DND-41 (cell line): ENCODE data around the gene GJD2.

ENCODE experiments used
- ATAC-seq: fragments of 200-7000 bp; cut with Tn5 transposase; 3 replicates; pipeline ENCODE4 v1.9.1; 2021; ENCODE audit warnings: low read depth; ENCODE audit not compliant: insufficient read depth
- DNase-seq: peaks from one replicate; pipeline ENCODE4 v3.0.0-alpha.2; 2020
- H2AFZ ChIP-seq: 2 replicates; pipeline ENCODE4 v1.6.0; 2012; ENCODE audit warnings: low read depth, low read length
- H3K27ac ChIP-seq: 2 replicates; pipeline ENCODE4 v1.5.1; 2012; ENCODE audit warnings: low read length, inconsistent platforms
- H3K27me3 ChIP-seq: fragments of 200-600 bp; sonication (generic); 2 replicates; pipeline ENCODE4 v1.6.0; 2012; ENCODE audit warnings: low read length, mild to moderate bottlenecking, inconsistent platforms; ENCODE audit not compliant: insufficient read depth, poor library complexity
- H3K36me3 ChIP-seq: 2 replicates; pipeline ENCODE4 v1.5.1; 2012; ENCODE audit warnings: low read length, inconsistent platforms; ENCODE audit not compliant: insufficient read depth
- H3K4me1 ChIP-seq: 2 replicates; pipeline ENCODE4 v1.5.1; 2012; ENCODE audit warnings: mild to moderate bottlenecking, low read length; ENCODE audit not compliant: insufficient read depth
- H3K4me2 ChIP-seq: 2 replicates; pipeline ENCODE4 v1.6.0; 2012; ENCODE audit warnings: mild to moderate bottlenecking, moderate library complexity, low read length, inconsistent platforms; ENCODE audit not compliant: insufficient read depth
- H3K4me3 ChIP-seq, 2 experiments: fragments of 200-600 bp in 1 of 2; shearing (Covaris generic) in 1 of 2; 2 replicates each; pipeline ENCODE4 v1.5.1; 2012 to 2016; ENCODE audit warnings: inconsistent platforms in 2 of 2, low read length in 2 of 2, mild to moderate bottlenecking in 2 of 2, low read depth in 1 of 2, moderate library complexity in 1 of 2
- H3K79me2 ChIP-seq: 2 replicates; pipeline ENCODE4 v1.6.0; 2012; ENCODE audit warnings: low read length, inconsistent platforms; ENCODE audit not compliant: insufficient read depth
- H3K9ac ChIP-seq: 2 replicates; pipeline ENCODE4 v1.6.0; 2012; ENCODE audit warnings: low read depth, mild to moderate bottlenecking, inconsistent platforms, low read length, moderate library complexity
- H3K9me3 ChIP-seq: 2 replicates; pipeline ENCODE4 v1.5.1; 2012; ENCODE audit warnings: low read length, moderate library complexity, mild to moderate bottlenecking, inconsistent platforms; ENCODE audit not compliant: insufficient read depth, severe bottlenecking
- H4K20me1 ChIP-seq: 2 replicates; pipeline ENCODE4 v1.6.0; 2012; ENCODE audit warnings: low read length; ENCODE audit not compliant: insufficient read depth
- EZH2 ChIP-seq: IDR thresholded peaks from 3 replicates; pipeline ENCODE4 v1.6.1; 2012; ENCODE audit warnings: borderline replicate concordance, low read depth, mild to moderate bottlenecking, moderate library complexity, low read length, inconsistent platforms; ENCODE audit not compliant: severe bottlenecking
- TF ChIP-seq, protein P1 (sequence below): IDR thresholded peaks from 2 replicates; pipeline ENCODE4 v1.5.1; 2012; ENCODE audit warnings: borderline replicate concordance, low read length, moderate library complexity, mild to moderate bottlenecking; ENCODE audit not compliant: poor library complexity, severe bottlenecking; ENCODE audit errors: extremely low read depth

GJD2 gene

DNA sequence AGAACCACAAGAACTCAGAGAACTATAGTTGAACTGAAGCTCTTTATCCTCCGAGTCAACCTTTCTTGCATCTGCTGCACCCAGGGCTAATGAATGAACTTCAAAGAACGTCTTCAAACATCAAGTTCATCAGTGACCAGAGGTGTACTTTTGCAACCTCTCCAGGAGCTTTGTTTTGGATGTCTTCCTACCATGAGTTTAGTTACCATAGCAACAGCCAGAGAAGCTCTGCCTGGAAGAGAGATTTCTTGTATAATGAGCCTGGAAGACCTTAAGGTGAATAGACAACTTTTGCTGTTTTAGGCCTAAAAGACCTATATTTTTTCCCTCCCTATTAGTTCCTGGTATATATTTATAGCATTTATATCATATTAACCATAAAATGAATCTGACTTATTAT is 31.4 kb upstream of the GJD2 start:
- Histone ChIP-seq H3K79me2 (no peaks in the 10 kb centered on the region), H3K4me3 (no peak overlapping the region), H3K9me3 (no peaks in the 10 kb centered on the region), H3K27ac (no peak overlapping the region), H3K27me3 (no peaks in the 10 kb centered on the region), H3K4me2 (no peak overlapping the region), H3K4me1 (no peaks in the 10 kb centered on the region), H3K36me3 (no peaks in the 10 kb centered on the region), H4K20me1 (no peaks in the 10 kb centered on the region), H3K9ac (no peak overlapping the region), H2AFZ (no peak overlapping the region)
- TF ChIP-seq, protein P1, sequence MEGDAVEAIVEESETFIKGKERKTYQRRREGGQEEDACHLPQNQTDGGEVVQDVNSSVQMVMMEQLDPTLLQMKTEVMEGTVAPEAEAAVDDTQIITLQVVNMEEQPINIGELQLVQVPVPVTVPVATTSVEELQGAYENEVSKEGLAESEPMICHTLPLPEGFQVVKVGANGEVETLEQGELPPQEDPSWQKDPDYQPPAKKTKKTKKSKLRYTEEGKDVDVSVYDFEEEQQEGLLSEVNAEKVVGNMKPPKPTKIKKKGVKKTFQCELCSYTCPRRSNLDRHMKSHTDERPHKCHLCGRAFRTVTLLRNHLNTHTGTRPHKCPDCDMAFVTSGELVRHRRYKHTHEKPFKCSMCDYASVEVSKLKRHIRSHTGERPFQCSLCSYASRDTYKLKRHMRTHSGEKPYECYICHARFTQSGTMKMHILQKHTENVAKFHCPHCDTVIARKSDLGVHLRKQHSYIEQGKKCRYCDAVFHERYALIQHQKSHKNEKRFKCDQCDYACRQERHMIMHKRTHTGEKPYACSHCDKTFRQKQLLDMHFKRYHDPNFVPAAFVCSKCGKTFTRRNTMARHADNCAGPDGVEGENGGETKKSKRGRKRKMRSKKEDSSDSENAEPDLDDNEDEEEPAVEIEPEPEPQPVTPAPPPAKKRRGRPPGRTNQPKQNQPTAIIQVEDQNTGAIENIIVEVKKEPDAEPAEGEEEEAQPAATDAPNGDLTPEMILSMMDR: no peak
- TF ChIP-seq EZH2: no peak
- ATAC-seq (no peak), DNase-seq (no peak)

DNA sequence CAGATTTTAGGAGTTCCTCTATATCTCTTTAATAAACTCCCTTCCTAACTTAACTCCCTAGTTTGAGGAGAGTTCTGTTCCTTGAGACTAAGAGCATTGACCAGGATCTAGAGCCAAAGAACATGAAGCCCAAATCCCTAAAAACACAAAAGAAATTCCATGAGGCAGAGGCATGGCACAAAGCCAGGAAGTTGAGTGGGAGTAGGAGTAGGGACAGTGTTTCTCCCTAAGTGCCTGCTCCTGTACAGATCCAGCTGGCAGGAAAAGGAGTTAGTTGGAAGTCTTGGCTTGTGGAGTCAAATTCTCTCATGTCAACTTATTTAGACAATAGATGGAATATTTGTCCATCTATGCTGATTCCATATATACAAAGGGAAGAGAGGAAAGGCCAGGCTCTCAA is 29.2 kb upstream of the GJD2 start:
- TF ChIP-seq, protein P1: no peak
- no peak for TF ChIP-seq EZH2
- no peaks in the 10 kb centered on the region for H3K4me1 ChIP-seq
- no peaks in the 10 kb centered on the region for H3K36me3 ChIP-seq
- H3K9me3 ChIP-seq: no peaks in the 10 kb centered on the region
- no peaks in the 10 kb centered on the region for H3K79me2 ChIP-seq
- no peaks in the 10 kb centered on the region for H4K20me1 ChIP-seq
- H3K9ac ChIP-seq: no peak overlapping the region
- H3K27ac ChIP-seq: no peak overlapping the region
- no peak overlapping the region for H3K4me2 ChIP-seq
- DNase-seq: no peak
- H3K27me3 ChIP-seq: no peaks in the 10 kb centered on the region
- no peak overlapping the region for H3K4me3 ChIP-seq
- no peak for ATAC-seq
- H2AFZ ChIP-seq: no peak overlapping the region

DNA sequence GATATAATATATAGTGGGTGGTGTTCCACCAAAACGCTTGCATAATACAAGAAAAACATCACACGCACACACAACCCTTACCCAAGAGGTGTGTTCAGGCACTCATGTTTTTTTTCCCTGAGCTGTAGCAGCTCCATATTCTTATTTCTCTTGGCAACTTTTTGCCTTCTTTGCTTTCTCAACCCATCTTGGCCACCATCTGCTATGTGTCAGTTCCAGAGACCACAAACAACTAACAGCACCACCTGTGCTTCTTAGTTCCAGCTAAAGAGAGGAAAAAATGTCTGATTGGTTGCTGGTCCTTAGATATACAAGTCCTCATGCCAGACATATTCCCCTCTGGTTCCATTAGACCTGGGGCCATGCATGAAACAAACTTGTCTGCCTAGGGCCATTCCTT is 28.6 kb upstream of the GJD2 start:
- H3K9ac ChIP-seq: no peak overlapping the region
- H3K4me2 ChIP-seq: no peak overlapping the region
- H3K36me3 ChIP-seq: no peaks in the 10 kb centered on the region
- H3K27me3 ChIP-seq: no peaks in the 10 kb centered on the region
- no peak overlapping the region for H3K4me3 ChIP-seq
- H3K79me2 ChIP-seq: no peaks in the 10 kb centered on the region
- H2AFZ ChIP-seq: no peak overlapping the region
- TF ChIP-seq EZH2: no peak
- TF ChIP-seq, protein P1: no peak
- ATAC-seq: no peak
- no peak for DNase-seq
- H4K20me1 ChIP-seq: no peaks in the 10 kb centered on the region
- no peaks in the 10 kb centered on the region for H3K9me3 ChIP-seq
- no peak overlapping the region for H3K27ac ChIP-seq
- H3K4me1 ChIP-seq: no peaks in the 10 kb centered on the region

DNA sequence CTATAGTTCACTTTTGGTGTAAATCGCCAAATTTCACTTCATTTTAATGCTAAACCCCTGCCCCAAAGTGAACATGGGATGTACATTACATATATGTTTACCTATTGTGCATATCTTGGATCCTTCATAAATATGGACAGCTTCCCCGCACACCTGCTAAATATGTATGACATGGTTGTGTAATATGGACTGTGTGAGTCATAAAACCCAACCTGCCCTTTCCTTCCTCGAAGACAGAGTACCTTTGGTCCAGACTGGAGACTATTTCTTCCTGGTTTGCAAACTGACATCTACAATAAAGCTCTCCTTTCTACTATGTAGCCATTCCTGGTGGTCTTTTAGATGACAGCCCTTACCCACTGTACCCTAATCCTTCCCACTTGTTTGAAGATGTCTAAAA is 28.1 kb upstream of the GJD2 start:
- Histone ChIP-seq H3K9ac (no peak overlapping the region), H3K4me2 (no peak overlapping the region), H2AFZ (no peak overlapping the region), H3K79me2 (no peaks in the 10 kb centered on the region), H3K36me3 (no peaks in the 10 kb centered on the region), H3K4me3 (no peak overlapping the region), H3K9me3 (no peaks in the 10 kb centered on the region), H4K20me1 (no peaks in the 10 kb centered on the region), H3K27me3 (no peaks in the 10 kb centered on the region), H3K4me1 (no peaks in the 10 kb centered on the region), H3K27ac (no peak overlapping the region)
- TF ChIP-seq EZH2: no peak
- TF ChIP-seq, protein P1: no peak
- ATAC-seq: no peak
- no peak for DNase-seq
